ENCODE results near the gene NISCH.

GRCh38 chr3:52515192-52515591 lies 59.8 kb downstream of the NISCH start:
- TF ChIP-seq CHD2 (IDR thresholded peaks at IDR 0.05; ENCODE audit: low read length, partially characterized antibody) (no peak), BHLHE40 (IDR thresholded peaks at IDR 0.05; ENCODE audit: low read depth, low read length) (no peak), SMC3 (IDR thresholded peaks at IDR 0.05) (no peak), CTCF (IDR thresholded peaks at IDR 0.05) (no peak), ZFP36 (IDR thresholded peaks at IDR 0.05; ENCODE audit: borderline replicate concordance, partially characterized antibody) (no peak), MAFK (IDR thresholded peaks at IDR 0.05; ENCODE audit: partially characterized antibody) (no peak), HOXB13 (CRISPR knock-in tag; IDR thresholded peaks at IDR 0.05; ENCODE audit: low read depth) (no peak), REST (IDR thresholded peaks at IDR 0.05) (no peak), PBX3 (IDR thresholded peaks at IDR 0.05) (no peak)
